ENCODE results near the gene NYNRIN.

Gene NYNRIN

DNA sequence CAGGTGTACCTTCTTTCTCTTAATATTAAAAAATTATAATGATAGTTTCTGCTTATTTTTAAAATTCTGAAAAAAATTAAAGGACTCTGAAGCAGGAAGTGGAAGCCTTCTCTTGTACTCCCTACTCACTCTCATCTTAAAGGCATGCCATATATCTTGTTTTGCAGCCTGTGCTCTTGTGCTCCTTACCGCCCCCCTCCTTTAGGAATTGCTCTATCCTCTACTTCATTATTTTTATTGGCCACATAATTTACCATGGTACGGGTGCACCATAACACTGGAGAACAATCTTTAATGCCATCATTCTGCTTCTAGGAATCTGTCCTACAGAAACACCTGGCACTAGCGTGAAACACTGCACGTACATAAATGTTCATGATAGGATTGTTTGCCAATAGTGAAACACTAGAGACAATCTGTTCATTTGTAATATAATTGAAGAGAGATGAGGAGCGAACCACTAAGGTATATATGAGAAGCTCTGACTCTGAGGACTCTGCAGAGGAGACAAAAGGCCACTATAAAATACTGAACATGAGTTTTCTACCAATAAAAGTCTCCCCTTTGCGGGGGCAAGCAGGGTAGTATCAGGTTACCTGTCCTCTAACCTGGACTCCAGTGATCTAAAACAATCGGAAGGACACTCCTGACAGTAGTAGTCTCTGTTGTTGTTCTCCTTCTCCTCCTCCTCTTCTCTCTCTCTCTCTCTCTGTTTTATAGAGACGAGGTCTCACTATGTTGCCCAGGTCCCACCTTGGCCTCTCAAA, 6.3 kb upstream of the NYNRIN start:
- DNase-seq = no peak

DNA sequence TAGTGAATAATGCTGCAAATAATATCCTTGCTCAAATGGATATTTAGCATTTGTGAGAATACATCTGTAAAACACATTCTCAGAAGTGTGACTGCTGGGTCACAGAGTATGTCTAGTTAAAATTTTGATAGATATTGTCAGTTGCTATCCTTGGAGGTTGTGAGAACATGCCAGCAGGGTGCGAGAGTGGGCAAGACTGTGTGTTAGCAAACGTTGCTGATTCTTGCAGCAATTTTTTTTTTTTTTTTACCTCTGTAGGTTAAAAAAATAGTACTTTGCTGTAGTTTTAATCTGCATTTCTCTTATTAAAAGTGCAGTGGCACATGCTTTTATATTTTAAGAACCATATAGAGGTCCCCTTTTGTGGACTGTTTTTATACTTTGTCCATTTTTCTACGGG, 4.5 kb upstream of the NYNRIN start:
- DNase-seq = no peak

DNA sequence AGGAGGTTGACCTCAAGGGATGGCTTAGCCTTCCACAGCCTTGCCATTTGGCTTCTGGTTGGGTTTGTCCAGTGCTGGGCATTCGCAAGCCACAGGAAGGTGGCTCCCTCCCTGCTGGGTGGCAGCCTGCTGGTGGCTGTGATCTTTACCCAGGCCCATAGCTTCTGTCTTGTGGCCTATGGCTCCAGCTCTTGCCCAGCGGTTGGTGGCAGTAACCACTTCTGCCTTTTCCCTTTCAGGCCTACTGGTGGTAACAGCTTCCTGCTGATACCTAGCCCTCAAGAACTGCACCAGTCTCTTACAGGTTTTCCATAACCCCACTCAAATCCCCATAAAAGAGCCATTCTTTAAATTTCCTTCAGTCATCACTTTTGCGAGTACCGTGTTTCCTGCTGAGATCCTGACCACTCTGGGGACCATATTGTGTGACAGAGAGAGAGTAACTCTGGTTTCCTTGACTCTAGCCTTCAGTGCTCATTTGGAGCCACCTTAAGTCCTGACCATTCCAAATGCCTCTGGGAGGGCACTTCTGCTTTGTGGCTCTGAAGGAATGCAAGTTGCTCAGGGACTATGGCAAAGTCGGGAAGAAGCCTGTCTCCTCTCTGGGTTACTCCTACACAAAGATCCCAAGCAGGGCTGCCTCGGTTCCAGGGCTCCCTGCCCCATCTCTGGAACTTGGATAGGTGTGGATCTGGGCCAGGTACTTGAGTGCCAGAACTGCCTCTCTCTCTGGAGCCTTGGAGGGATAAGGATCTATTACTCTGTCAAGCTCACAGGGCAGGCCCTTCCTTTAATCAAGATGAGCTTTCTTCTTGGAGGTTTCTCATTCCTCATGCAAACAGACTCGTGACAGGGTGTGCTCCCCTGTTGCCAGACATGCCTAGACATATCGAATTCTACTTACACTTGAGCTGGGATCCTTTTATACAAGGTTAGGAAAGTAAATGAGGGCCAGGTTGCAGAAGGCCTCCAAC, 2.9 kb upstream of the NYNRIN start:
- no peak for DNase-seq

DNA sequence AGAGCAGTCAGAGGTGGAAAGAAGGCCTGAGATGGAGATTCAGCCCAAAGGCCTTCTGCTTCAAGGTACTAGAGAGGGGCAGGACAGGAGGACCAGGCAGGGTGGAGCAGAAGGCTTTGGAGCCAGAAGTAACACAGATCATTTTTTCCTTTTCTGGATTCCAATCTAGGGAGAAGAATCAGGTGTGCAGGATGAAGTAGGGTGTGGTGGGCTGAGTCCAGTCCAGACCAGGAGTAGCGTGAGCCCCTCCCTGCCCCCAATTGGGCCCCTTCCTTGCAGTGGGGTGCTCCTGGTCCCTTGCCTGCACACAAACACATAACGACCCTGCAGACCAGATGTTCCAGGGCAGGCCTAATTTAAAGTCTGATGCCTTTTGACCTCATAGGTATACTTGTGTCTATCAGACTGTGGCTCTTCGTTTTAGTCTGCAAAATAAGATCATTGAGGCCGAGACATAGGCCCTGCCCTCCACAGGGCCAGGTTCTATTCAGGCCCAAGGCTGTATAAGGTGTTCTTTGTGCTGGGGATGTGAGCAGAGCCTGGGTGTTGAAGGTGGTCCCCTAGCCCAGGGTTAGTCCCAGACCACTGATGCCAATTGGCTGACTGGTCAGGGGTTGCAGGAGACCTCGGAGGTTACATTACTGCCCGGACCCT, 1.0 kb upstream of the NYNRIN start:
- DNase-seq = no peak

DNA sequence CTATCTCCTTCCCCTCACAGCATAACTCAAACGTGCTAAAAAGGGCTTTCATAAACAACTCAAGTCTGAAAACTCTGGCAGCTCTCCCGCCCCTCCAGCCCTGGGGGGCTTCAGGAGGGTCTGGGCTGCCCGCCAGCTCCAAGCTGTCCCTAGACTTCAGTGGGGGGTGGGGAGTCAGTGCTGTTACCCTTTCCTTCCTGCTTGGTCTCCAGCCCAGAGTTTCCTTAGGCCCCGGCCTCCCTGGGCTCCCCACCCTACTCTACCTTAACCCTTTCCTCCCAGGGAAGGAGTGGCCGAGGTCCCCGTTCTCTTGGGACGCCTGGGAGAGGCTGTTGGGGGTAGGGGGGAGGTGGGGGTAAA, 530 bp upstream of the NYNRIN start:
- no peak for DNase-seq

DNA sequence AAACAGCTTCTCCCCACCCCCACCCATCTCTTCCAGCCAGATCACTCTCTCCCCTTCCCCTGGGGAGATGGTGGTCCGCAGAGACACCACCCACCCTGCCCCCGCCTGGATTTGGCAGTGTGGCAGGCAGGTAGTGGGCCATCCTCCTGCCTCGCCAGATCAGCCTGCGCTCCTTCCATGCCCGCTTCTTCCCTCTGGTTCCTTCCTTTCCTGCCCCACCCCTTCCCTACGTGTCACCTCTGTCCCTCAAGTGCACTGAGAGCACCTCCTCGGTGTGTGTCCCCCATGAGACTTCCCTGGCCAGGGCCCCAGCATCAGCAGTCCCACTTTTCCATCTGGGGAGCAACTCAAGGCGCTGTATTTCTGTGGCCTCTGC, 632 bp downstream of the NYNRIN start:
- no peak for DNase-seq

DNA sequence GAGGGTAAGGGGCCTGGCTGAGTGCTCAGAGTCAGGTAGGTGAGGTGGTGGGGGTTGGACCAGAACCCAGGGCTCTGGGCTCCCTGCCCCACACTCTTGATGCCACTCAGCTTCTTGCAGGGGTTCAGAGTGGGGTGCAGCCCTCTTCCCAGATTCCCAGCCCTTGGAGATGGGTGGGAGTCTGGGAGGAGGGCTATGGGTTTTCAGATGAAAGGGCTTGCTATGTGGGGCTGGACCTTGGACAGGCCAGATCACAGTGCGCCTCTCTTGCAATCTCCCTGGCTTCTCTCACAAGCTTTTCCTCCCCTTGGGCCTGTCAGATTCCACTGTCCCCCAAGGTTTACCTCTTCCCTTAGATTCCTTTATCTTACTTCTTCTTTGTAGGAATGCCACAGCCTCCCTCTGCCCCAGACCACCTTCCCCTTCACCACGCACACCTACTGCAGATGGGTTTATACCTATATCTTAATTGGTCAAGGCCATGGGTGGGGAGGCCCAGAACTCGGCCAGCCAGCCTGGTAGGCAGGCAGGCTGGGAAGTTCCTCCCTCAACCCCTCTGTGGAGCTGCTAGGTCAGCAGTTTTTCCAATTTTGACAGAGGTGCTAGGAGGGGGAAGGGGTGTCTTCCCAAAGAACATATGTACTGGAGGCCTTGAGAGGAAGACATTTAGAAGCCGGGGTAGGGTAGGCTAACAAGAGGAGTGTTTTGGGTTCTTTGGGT, 1.4 kb downstream of the NYNRIN start:
- DNase-seq = no peak

DNA sequence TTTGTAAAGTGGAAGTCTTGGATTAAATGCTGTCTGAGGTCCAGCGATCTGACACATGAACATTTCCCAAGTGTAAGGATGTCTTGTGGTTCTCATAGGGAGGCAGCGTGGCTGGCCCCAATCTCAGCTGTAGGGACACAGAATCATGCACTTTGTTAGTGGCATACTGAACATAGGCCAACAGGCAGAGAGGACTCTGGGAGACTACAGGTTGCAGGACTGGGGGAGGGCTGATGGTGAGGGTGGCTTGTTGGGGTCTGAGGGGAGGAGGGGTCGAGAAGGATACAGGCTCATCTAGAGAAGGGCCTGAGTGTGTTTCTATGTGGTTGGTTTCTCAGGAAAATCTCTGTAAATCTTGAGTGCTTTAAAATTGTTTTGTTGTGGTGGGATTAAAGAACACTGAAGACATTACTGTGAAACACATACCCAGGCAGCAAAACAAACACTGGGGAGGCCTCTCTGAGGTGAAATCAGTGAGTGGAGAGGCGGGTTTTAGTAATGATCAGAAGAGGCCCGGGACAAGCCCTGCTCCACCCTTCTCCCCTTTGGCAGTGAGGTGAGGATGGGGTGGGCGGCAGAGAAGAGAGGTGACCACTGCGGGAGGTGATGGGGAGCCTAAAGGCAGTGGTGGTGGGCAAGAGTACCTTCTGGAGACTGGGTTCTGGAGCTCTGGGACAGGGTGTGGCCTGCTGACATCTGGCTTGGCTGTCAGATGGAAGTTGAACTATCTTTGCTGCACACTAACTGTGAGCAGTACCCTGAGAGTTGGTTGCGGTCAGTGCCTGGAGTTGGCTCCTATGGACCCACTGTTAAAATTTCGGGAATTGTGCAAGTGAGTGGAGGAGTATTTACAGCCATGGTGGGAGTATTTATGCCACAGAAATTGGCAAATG, 3.3 kb downstream of the NYNRIN start:
- no peak for DNase-seq

DNA sequence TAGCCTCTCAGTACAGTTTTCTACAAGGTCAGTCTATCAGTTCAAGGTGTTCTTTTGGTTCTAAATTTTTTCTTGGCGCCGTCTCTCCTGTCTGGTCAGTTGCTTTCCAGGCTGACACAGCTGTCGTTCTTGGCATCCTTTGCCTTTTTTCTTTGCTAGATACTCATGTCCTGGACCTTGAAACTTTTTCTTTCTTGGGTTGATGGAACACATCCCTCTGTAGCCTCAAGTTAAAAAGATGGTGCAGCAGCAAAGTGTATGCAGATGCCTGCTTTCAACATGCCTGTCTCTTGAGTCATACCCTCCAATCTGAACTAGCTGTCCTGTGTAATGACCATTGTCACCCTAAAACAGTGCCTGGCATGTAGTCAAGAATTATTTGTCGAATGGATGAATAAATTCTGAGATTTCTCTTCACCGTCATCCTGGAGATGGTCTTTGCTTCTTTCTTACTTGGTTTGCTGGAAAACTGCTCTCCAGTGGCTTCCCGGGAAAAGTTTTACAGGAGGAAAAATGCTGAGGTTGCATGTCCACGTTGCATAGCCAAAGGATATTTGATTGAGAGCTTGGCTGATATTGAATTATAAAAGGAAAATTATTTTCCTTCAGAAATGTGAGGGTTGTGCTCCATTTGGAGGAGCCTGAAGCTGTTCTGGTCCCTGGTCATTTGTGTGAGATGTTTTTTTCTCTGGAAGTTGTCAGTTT, 4.6 kb downstream of the NYNRIN start:
- DNase-seq = no peak

DNA sequence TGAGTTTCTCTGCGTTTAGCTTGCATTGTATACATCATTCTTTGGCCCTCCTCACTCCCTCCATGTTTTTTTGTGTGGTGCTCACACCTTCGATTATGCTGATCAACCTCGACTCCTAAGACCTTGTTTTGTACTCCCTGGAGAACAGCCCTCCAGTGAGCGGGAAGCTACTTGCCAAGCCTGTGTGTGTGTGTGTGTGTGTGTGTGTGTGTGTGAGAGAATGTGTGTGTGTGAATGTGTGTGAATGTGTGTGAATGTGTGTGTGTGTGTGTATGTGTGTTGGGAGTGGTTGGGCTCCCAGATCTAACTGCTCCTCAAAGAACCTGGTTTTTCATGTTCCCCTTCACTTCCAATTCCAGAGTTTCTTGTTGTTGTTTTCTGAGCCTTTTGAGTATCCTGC, 6.0 kb downstream of the NYNRIN start:
- no peak for DNase-seq

DNA sequence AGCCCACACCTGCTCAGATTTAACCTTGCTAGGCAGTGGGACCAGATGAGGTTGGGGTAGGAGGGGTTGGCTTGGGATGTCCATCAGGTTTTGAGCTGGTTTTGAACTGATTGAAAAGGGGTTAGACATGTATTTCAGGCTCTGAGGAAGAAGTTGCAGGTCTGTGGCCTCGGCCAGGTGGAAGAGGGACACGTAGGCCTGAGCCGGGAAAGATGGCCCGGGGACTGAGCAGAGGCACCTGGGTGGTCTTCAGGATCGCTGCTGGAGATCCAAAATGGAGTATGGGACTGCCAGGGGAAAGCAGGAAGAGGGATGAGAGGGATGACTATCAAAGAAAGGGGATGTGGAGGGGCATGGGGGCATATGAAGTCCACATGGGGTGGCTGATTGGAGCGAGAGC, 7.6 kb downstream of the NYNRIN start:
- no peak for DNase-seq

DNA sequence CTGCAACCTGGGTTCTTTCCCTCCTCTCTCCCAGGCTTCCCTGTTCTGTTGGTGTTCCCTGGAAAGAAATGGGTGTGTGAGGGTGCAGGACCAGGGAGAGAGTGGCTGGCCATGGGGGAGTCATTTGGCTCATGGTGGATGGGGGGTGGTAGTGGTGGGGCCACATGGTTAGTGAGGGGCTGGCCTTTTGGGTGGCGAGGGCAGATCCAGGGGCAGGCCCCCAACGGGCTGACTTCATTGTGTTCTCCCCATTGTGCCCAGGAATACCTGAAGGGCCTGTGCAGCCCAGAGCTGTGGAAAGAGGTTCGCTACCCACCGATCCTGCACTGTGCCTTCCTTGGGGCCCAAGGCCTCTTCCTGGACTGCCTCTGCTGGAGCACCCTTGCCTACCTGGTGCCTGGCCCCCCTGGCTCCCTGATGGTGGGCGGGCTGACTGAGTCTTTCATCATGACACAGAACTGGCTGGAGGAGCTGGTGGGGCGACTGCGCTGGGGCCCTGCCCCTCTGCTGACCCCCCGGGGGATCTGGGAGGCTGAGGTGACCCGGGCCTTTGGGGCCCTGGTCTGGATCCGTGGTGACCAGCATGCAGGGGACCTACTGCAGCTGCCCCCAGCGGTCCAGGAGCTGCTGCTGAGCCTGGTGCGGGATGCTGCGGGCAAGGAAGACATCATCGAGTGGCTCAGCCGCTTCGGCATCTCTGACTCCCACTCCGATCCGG, 9.0 kb downstream of the NYNRIN start:
- no peak for DNase-seq

DNA sequence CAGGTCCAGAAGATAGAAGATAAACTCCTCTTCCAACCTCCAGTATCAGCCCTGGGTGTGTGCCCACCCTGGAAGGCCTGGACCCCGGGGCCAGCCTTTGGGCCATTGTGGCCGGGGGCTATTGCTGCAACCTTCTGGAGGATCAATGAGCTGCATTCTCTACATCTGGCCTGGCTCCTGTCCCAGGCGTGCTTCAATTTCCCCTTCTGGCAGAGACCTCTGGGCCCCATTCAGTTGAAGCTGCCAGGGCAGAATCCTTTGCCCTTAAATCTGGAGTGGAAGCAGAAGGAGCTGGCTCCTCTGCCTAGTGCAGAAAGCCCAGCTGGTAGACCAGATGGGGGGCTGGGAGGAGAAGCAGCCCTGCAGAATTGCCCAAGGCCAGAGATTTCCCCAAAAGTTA, 10.0 kb downstream of the NYNRIN start:
- no peak for DNase-seq

DNA sequence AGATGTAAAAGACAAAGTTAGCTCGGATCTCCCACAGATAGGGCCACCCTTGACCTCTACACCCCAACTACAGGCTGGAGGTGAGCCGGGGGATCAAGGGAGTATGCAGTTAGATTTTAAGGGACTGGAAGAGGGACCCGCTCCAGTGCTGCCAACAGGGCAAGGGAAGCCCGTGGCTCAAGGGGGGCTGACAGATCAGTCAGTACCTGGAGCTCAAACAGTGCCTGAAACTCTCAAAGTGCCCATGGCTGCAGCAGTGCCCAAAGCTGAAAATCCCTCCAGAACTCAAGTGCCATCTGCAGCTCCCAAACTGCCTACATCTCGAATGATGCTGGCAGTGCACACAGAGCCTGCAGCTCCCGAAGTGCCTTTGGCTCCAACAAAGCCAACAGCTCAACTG, 10.4 kb downstream of the NYNRIN start:
- no peak for DNase-seq

DNA sequence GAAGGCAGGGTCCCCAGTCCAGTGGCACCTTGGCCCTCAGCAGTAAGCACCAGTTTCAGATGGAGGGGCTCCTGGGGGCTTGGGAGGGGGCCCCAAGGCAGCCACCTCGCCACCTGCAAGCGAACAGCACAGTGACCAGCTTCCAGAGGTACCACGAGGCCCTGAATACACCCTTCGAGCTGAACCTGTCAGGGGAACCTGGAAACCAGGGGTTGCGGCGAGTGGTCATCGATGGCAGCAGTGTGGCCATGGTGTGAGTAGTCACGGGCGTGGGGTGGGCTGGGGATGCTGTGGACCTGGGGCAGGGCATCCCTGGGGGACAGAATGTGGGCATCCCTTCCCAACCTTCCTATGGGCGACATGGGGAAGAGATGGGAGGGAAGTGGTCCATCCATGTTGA, 11.2 kb downstream of the NYNRIN start:
- no peak for DNase-seq

DNA sequence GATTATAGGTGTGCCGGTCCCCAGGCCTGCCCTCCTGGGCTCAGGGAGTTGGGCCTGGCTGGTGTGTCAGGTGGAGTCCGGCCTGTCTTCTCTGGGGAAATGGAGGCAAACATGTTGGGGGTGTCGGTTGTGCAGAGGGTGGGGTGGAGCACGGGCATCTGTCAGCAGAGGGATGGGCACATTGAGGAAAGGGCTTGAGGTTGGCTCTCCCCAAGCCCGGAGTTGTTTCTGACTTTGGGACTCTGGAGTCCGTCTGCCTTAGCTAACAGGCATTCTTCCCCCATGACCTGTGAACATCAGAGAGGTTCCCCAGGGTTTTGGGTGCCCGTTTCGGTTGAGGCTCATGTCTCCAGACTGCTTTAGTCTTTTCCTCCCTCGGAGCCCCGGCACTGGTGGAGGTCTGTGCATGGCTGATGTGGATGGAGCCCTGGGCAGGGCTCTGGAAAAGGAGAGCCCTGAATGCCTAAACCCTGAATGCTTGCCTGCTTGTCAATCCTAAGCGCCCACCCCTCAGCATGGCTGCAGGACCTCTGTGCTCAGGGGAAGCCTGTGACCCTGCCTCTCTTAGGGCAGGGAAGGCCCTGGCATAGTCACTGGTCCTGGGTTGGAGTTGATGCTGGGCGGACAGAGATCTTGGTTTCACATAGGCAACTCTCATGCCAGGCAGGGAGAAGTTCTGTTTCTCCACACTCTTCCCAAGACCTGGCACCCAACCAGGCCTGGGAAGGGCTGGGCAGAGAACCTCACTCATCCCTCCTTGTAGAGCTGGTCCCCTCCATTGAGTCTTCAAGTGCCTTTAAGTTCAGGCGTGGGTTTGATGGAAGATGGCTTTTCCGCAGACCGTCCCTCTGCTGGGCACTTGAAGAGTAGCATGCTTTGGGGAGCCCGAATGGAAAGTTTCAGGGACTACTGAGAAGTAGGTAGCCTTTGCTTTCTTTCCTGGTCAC, 12.9 kb downstream of the NYNRIN start:
- no peak for DNase-seq

DNA sequence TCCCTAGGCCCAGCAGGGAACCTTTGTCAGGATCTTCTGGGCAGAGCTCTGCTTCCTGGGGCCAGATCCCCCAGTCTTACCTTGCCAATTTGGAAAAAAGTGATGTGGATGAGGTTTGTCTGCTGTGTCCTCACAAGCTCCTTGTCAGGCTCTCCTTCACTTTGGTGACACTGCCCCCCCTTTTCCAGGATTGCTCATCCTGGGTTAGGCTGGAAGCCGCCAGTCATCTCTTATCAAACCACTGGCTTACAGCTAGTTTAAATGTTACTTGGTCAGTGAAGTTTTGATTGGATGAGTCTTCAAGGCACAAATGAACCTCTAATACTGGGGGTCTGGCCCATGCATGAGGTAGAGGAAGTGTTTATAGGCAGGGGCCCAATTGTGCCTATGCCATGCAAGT, 15.3 kb downstream of the NYNRIN start:
- no peak for DNase-seq

DNA sequence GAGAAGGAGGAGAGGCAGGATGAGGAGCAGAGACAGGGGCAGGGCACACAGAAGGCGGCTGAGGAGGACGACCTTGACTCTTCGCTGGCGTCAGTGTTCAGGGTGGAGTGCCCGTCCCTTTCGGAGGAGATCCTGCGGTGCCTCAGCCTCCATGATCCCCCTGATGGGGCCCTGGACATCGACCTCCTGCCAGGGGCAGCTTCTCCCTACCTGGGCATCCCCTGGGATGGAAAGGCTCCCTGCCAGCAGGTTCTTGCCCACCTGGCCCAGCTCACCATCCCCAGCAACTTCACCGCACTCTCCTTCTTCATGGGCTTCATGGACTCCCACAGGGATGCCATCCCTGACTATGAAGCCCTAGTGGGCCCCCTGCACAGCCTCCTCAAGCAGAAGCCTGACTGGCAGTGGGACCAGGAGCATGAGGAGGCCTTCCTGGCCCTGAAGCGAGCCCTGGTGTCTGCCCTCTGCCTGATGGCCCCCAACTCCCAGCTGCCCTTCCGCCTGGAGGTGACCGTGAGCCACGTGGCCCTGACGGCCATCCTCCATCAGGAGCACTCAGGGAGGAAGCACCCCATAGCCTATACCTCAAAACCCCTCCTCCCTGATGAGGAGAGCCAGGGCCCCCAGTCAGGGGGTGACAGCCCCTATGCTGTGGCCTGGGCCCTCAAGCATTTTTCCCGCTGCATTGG, 16.1 kb downstream of the NYNRIN start:
- DNase-seq = no peak
